Neural crest cell (in vitro differentiated cells): Measurements from ENCODE around the gene AFF4. TPM values are rescaled to one million over a fixed set of nuclear protein-coding genes. Genes with fewer than 3 reads are reported as not detected.

Experiments used
- DNase-seq: peaks from one replicate; pipeline ENCODE4 v3.0.0; 2021; ENCODE audit warnings: low read depth, mixed read lengths, low spot score
- H3K27ac Mint-ChIP-seq: one replicate; pipeline ENCODE4 v1.8.0; 2021; ENCODE audit warnings: mild to moderate bottlenecking, mixed read lengths; ENCODE audit not compliant: unreplicated experiment
- H3K27me3 Mint-ChIP-seq: 2 replicates; pipeline ENCODE4 v1.8.0; 2021; ENCODE audit warnings: low read depth, mild to moderate bottlenecking, mixed read lengths
- H3K36me3 Mint-ChIP-seq: 2 replicates; pipeline ENCODE4 v1.8.0; 2021; ENCODE audit warnings: low read depth, mild to moderate bottlenecking, mixed read lengths
- H3K4me1 Mint-ChIP-seq: 2 replicates; pipeline ENCODE4 v1.8.0; 2021; ENCODE audit warnings: mixed read lengths
- H3K4me3 Mint-ChIP-seq: one replicate; pipeline ENCODE4 v1.8.0; 2021; ENCODE audit warnings: mild to moderate bottlenecking, mixed read lengths
- H3K9me3 Mint-ChIP-seq: 2 replicates; pipeline ENCODE4 v1.8.0; 2021; ENCODE audit warnings: mixed read lengths
- CTCF ChIP-seq: fragments of 200-600 bp; sonication (generic); conservative IDR thresholded peaks from 2 replicates; pipeline ENCODE4 v1.5.0; 2021; ENCODE audit warnings: antibody characterized with exemption, mild to moderate bottlenecking
- total RNA-seq: library from RNA; stranded (reverse); gene quantifications from 2 replicates; pipeline ENCODE4 v1.2.1, GENCODE V29; 2021

AFF4 gene
- total RNA-seq, 1 donor from 2014 or later = 64.7 TPM

DNA sequence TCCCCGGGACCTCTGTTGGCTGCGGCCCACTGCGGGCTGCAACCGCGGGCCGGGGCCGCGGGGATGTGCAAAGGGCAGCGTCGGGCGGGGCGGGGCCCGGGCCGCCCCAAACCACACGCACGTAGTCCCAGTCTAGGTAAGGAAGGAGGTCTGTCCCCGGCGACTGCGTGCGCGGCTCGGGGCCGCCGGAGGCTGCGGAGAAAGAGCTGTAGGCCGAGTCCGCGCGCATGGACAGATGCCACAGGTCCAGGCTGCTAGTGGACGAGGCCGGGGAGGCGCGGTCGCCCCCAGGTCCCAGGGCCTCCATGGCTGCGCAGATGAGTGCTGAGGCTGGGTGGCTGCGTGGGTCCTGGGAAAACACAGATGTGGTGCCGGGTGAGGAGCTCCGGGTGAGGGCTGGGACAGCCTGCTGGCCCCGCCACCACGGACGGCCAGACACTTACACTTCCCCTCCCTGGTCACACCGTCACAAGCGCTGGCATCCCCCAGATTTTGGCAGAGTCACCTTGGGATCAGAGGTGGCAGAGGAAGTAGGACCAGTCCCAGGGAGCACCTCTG, 137.5 kb downstream of the AFF4 start:
- no peaks in the 10 kb centered on the region for H3K9me3 Mint-ChIP-seq
- H3K4me3 Mint-ChIP-seq = no peak overlapping the region
- no peaks in the 10 kb centered on the region for H3K36me3 Mint-ChIP-seq
- H3K27ac Mint-ChIP-seq = no peak overlapping the region
- TF ChIP-seq CTCF = no peak
- peaks cover 60% of the 10 kb centered on the region for H3K27me3 Mint-ChIP-seq
- peaks cover 23% of the 10 kb centered on the region for H3K4me1 Mint-ChIP-seq
- DNase-seq = no peak

Other genes with a start within 250 kb of the AFF4 start
- gene KIF3A, start 226.1 kb downstream of the AFF4 start, total RNA-seq = 22.6 and 23.8 TPM in 2 replicates
- gene CCNI2, start 216.2 kb downstream of the AFF4 start, total RNA-seq = not detected in 2 replicates
- 71.1 and 71.4 TPM in 2 replicates for gene SEPTIN8, start 186.4 kb downstream of the AFF4 start, total RNA-seq
- not detected in 2 replicates for gene SOWAHA, start 150.3 kb downstream of the AFF4 start, total RNA-seq
- gene SHROOM1, start 133.0 kb downstream of the AFF4 start, total RNA-seq = 5.7 and 6.5 TPM in 2 replicates
- gene GDF9, start 97.2 kb downstream of the AFF4 start, total RNA-seq = 0.49 and 0.89 TPM in 2 replicates
- gene UQCRQ, start 97.0 kb downstream of the AFF4 start, total RNA-seq = 274 and 293 TPM in 2 replicates
- gene LEAP2, start 90.0 kb downstream of the AFF4 start, total RNA-seq = 2.9 and 3.1 TPM in 2 replicates
- 26.5 and 29.2 TPM in 2 replicates for gene ZCCHC10, start 62.9 kb upstream of the AFF4 start, total RNA-seq
- gene HSPA4, start 88.4 kb upstream of the AFF4 start, total RNA-seq = 161 and 166 TPM in 2 replicates